ENCODE measurements around the gene OSBPL1A. TPM values are rescaled to one million over a fixed set of nuclear protein-coding genes. Genes with fewer than 3 reads are reported as not detected.

OSBPL1A gene
- total RNA-seq, 4 donors from 2014 or later = 16.1 to 80.0 (median 61.4) TPM

DNA sequence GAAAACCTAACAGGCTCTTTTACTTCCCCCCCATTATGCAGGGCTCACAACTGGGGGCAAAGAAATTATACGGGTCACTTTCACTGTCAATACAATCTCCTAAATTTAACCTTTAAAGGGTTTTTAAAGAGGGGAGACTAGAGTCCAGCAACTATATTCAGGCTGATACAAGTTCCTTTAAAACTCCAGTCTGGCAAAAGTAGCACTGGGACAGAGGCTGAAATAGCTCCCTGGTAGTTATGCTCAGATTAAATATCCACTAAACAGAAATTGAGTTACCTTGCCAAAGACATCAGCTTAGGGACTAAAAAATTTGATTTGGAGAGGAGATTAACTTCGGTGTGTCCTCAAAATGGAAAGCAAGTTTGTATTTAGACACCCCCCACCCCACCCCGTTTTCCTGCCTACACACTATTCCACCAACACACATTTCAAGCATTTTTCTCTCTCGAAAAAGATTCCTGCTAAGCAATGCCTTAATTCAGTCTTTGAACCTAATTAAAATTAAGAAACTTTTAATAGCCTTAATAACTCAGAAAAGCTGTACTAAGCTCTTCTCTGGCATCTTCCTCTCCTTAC is 127.2 kb downstream of the OSBPL1A start:
- H3K27me3 ChIP-seq = no peaks in the 10 kb centered on the region
- no peaks in the 10 kb centered on the region for H3K9me3 ChIP-seq
- in situ Hi-C loops (cut with MboI; ENCODE audit: low pct_ligation_motif_present in 1 of 4, low pct_unique_long_range_greater_than_20kb in 1 of 4, low sequenced_read_pairs in 3 of 4) (no loop called here), intact Hi-C loops (cut with DNase I; ENCODE audit: low total_unique reads) (loop anchor here (5.0 to 10.0 kb wide), 2 partner anchors 96 to 127 kb away; partner anchors contain the start of gene OSBPL1A)
- no peaks in the 10 kb centered on the region for H3K36me3 ChIP-seq
- WGBS, 2 donors (ENCODE audit: low coverage in 1 of 2) = 24 to 49% methylated on average over 4 of the region's 4 CpGs
- peaks cover 21 to 52% (median 37%) of the 10 kb centered on the region in 4 donors for H3K4me1 ChIP-seq
- no peak for TF ChIP-seq POLR2A (IDR thresholded peaks at IDR 0.05)
- peak overlapping the region; percentile 82 to 92 (median 90) for H3K27ac ChIP-seq
- no peak for DNase-seq
- peak overlapping the region; percentile 46 to 64 (median 56) for H3K4me3 ChIP-seq

DNA sequence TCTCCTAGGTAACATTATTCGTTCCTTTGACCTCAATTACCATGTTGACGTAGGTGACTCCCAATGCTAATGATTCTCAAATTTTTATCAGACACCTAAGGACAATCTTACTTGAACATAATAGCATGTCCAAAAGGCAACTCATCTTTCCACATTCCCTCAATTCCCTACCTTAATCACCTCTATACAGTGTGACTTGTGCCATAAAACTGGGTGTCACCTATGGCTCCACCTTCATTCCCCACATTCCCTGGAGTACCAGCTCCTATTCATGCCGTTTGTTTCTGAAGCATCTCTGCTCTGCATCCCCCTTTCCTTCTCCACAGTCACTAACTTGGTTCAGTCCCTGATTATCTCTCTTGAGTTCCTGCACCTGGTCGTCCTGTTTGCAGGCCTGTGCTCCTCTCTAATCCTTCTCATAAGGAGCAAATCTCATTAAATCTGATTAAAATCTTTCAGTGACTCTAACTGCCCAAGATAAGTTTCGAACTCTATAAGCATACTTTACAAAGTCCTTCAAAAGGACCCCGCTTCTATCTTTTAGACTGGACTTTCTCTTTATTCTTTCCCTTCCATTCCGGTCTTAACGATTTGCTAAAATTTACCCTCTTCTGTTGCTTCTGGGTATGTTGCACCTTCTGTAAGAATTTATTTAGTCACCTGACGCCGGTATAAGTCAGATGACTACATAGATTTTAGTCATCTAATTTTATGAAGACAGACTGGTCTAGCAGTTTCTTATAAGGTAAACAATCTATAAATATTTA is 128.7 kb downstream of the OSBPL1A start:
- DNase-seq = peak; percentile 16
- Histone ChIP-seq H3K9me3 (no peaks in the 10 kb centered on the region), H3K27ac (peak overlapping the region; percentile 4 to 88 (median 28)), H3K36me3 (no peaks in the 10 kb centered on the region), H3K27me3 (no peaks in the 10 kb centered on the region), H3K4me1 (peaks cover 21 to 46% (median 32%) of the 10 kb centered on the region in 4 donors), H3K4me3 (peak overlapping the region in 1 of 4 donors; percentile 16)
- TF ChIP-seq, protein P1, sequence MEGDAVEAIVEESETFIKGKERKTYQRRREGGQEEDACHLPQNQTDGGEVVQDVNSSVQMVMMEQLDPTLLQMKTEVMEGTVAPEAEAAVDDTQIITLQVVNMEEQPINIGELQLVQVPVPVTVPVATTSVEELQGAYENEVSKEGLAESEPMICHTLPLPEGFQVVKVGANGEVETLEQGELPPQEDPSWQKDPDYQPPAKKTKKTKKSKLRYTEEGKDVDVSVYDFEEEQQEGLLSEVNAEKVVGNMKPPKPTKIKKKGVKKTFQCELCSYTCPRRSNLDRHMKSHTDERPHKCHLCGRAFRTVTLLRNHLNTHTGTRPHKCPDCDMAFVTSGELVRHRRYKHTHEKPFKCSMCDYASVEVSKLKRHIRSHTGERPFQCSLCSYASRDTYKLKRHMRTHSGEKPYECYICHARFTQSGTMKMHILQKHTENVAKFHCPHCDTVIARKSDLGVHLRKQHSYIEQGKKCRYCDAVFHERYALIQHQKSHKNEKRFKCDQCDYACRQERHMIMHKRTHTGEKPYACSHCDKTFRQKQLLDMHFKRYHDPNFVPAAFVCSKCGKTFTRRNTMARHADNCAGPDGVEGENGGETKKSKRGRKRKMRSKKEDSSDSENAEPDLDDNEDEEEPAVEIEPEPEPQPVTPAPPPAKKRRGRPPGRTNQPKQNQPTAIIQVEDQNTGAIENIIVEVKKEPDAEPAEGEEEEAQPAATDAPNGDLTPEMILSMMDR (IDR thresholded peaks at IDR 0.05) = no peak
- TF ChIP-seq POLR2A (IDR thresholded peaks at IDR 0.05) = no peak
- no peak for TF ChIP-seq POLR2AphosphoS5 (IDR thresholded peaks at IDR 0.05)
- TF ChIP-seq EP300 (IDR thresholded peaks at IDR 0.05; ENCODE audit: low read depth) = no peak
- intact Hi-C loops (cut with DNase I; ENCODE audit: low total_unique reads) (no loop called here), in situ Hi-C loops (cut with MboI; ENCODE audit: low pct_ligation_motif_present in 1 of 4, low pct_unique_long_range_greater_than_20kb in 1 of 4, low sequenced_read_pairs in 3 of 4) (no loop called here)
- 71 to 77% methylated on average over 10 of the region's 10 CpGs for WGBS, 2 donors (ENCODE audit: low coverage in 1 of 2)

DNA sequence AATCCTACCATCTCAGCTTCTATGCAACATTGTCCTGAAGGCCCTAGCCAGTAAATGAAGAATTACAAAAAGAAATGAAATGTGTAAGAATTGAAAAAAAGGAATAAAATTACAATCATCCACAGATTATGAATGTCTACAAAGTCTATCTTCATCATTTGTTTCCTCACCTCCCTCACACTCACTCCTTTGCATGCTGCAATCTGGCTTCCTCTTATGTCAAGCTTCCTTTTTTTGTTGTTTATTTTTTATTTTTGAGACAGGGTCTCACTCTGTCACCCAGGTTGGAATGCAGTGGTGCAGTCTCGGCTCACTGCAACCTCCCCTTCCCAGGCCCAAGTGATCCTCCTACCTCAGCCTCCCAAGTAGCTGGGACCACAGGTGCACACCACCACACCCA is 129.7 kb downstream of the OSBPL1A start:
- no peak for TF ChIP-seq POLR2A (IDR thresholded peaks at IDR 0.05)
- TF ChIP-seq POLR2AphosphoS5 (IDR thresholded peaks at IDR 0.05) = no peak
- no peak for TF ChIP-seq EP300 (IDR thresholded peaks at IDR 0.05; ENCODE audit: low read depth)
- TF ChIP-seq, protein P1 (IDR thresholded peaks at IDR 0.05) = no peak
- no peaks in the 10 kb centered on the region for H3K36me3 ChIP-seq
- no peaks in the 10 kb centered on the region for H3K9me3 ChIP-seq
- no peak for DNase-seq
- no peaks in the 10 kb centered on the region for H3K27me3 ChIP-seq
- peaks cover 12 to 46% (median 26%) of the 10 kb centered on the region in 4 donors for H3K4me1 ChIP-seq
- WGBS, 2 donors (ENCODE audit: low coverage in 1 of 2) = 88% methylated on average over 1 of the region's 1 CpG; no CpG with 5 or more reads in 1 of the 2 donors
- intact Hi-C loops (cut with DNase I; ENCODE audit: low total_unique reads) (no loop called here), in situ Hi-C loops (cut with MboI; ENCODE audit: low pct_ligation_motif_present in 1 of 4, low pct_unique_long_range_greater_than_20kb in 1 of 4, low sequenced_read_pairs in 3 of 4) (no loop called here)
- H3K27ac ChIP-seq = peak overlapping the region in 2 of 4 donors; percentile 45 to 88
- H3K4me3 ChIP-seq = no peak overlapping the region

DNA sequence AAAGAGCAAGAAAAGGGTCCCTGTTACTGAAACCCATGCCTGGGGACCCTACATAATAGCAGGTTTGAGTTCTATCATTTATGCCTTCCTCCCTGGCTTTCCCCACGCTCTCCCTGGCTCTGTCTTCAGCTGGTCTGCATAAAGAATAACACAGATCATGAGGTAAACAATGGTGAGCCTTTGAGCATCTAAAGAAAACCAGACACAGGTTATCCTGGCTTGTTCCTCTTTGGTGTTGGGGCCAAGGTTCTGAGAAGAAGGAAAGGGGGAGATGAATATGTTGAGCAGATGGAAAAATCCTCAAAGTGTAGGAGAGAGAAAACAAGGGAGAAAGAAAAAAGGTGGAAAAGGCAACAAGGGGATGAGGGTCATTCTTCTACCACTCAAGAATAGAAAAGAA is 131.5 kb downstream of the OSBPL1A start:
- in situ Hi-C loops (cut with MboI; ENCODE audit: low pct_ligation_motif_present in 1 of 4, low pct_unique_long_range_greater_than_20kb in 1 of 4, low sequenced_read_pairs in 3 of 4) = no loop called here
- TF ChIP-seq, protein P1 (IDR thresholded peaks at IDR 0.05) = no peak
- TF ChIP-seq POLR2A (IDR thresholded peaks at IDR 0.05) (no peak), EP300 (IDR thresholded peaks at IDR 0.05; ENCODE audit: low read depth) (no peak), POLR2AphosphoS5 (IDR thresholded peaks at IDR 0.05) (no peak)
- Histone ChIP-seq H3K4me3 (no peak overlapping the region), H3K27me3 (no peaks in the 10 kb centered on the region), H3K9me3 (no peaks in the 10 kb centered on the region), H3K27ac (peak overlapping the region in 3 of 4 donors; percentile 37 to 76 (median 66)), H3K4me1 (peaks cover 8 to 57% (median 34%) of the 10 kb centered on the region in 4 donors), H3K36me3 (no peaks in the 10 kb centered on the region)
- 74 to 83% methylated on average over 1 of the region's 1 CpG for WGBS, 2 donors (ENCODE audit: low coverage in 1 of 2)
- intact Hi-C loops (cut with DNase I; ENCODE audit: low total_unique reads) = no loop called here
- no peak for DNase-seq

Data from transverse colon (tissue), 4 donors.